ENCODE measurements around the gene LSR. TPM values are rescaled to one million over a fixed set of nuclear protein-coding genes. Genes with fewer than 3 reads are reported as not detected.
A peak's percentile ranks its signal among the peaks of the same experiment; 100 is the strongest.

The LSR gene
- polyA plus RNA-seq, 3 donors: 0.08 to 0.17 TPM; not detected in 1

- H3K4me2 ChIP-seq (replicated peaks; ENCODE audit: extremely low read depth, low read length, poor library complexity, severe bottlenecking): no peak overlapping the region
- no peaks in the 10 kb centered on the region for H4K20me1 ChIP-seq (ENCODE audit: insufficient read depth, low read length)
- TF ChIP-seq CTCF (IDR thresholded peaks at IDR 0.05): no peak
- 96% methylated on average over 5 of the region's 7 CpGs for WGBS (ENCODE audit: insufficient coverage)
- Mint-ChIP-seq H3K36me3 (no peaks in the 10 kb centered on the region), H3K9me3 (peaks cover 3 to 12% (median 4%) of the 10 kb centered on the region in 7 donors), H3K27ac (peak overlapping the region in 1 of 7 donors; percentile 66), H3K4me1 (peaks cover 25% of the 10 kb centered on the region), H3K27me3 (ENCODE audit: low read depth in 3 of 3) (peaks cover 2 to 6% (median 3%) of the 10 kb centered on the region in 3 donors), H3K4me3 (no peak overlapping the region)
- H3K9me3 ChIP-seq (replicated peaks in 1 of 2; ENCODE audit: control insufficient read depth in 1 of 2, insufficient read depth in 1 of 2, low read length in 2 of 2): peaks cover 0 to 4% of the 10 kb centered on the region in 2 donors
- no peaks in the 10 kb centered on the region for H3K27me3 ChIP-seq (ENCODE audit: control insufficient read depth in 2 of 2, insufficient read depth in 2 of 2, low read length in 2 of 2)
- no peaks in the 10 kb centered on the region for H3K79me2 ChIP-seq (ENCODE audit: insufficient read depth, low read length)
- no peak overlapping the region for H3K4me3 ChIP-seq (replicated peaks in 1 of 3; ENCODE audit: low read depth in 2 of 3, low read length in 3 of 3)
- DNase-seq: no peak
- intact Hi-C loops (cut with micrococcal nuclease): loop anchor here in 1 of 2 donors (5.0 kb wide), 1 partner anchor 45 kb away; the partner anchor contains the start of gene USF2
- no peaks in the 10 kb centered on the region for H3K36me3 ChIP-seq (replicated peaks in 1 of 2; ENCODE audit: control insufficient read depth in 1 of 2, insufficient read depth in 2 of 2, low read length in 2 of 2)
- peak overlapping the region; percentile 9 for H2AFZ ChIP-seq (ENCODE audit: insufficient read depth, low read depth, low read length, poor library complexity, severe bottlenecking)
- no peak overlapping the region for H3K9ac ChIP-seq (ENCODE audit: insufficient read depth, low read length, poor library complexity, severe bottlenecking)
- peaks cover 21 to 28% of the 10 kb centered on the region in 2 donors for H3K4me1 ChIP-seq (ENCODE audit: control insufficient read depth in 1 of 2, insufficient read depth in 2 of 2, low read length in 2 of 2)
- no peak overlapping the region for H3K27ac ChIP-seq (ENCODE audit: low read depth in 1 of 2, low read length in 2 of 2)
These were observed 26.3 kb upstream of the LSR start for GRCh38 chr19:35222373-35223015.

- no peak overlapping the region for H3K9ac ChIP-seq (ENCODE audit: insufficient read depth, low read length, poor library complexity, severe bottlenecking)
- intact Hi-C loops (cut with micrococcal nuclease): loop anchor here in 1 of 2 donors (5.0 kb wide), 1 partner anchor 44 kb away; the partner anchor contains the start of gene USF2
- H3K4me1 ChIP-seq (ENCODE audit: control insufficient read depth in 1 of 2, insufficient read depth in 2 of 2, low read length in 2 of 2): peaks cover 14 to 21% of the 10 kb centered on the region in 2 donors
- no peak overlapping the region for H3K4me3 Mint-ChIP-seq
- no peaks in the 10 kb centered on the region for H4K20me1 ChIP-seq (ENCODE audit: insufficient read depth, low read length)
- H3K27ac Mint-ChIP-seq: peak overlapping the region in 1 of 7 donors; percentile 61
- H3K27me3 ChIP-seq (ENCODE audit: control insufficient read depth in 2 of 2, insufficient read depth in 2 of 2, low read length in 2 of 2): no peaks in the 10 kb centered on the region
- peaks cover 2 to 6% (median 3%) of the 10 kb centered on the region in 3 donors for H3K27me3 Mint-ChIP-seq (ENCODE audit: low read depth in 3 of 3)
- no peaks in the 10 kb centered on the region for H3K36me3 Mint-ChIP-seq
- no peak for TF ChIP-seq CTCF (IDR thresholded peaks at IDR 0.05)
- no peaks in the 10 kb centered on the region for H3K36me3 ChIP-seq (replicated peaks in 1 of 2; ENCODE audit: control insufficient read depth in 1 of 2, insufficient read depth in 2 of 2, low read length in 2 of 2)
- peak in 2 of 3 donors; percentile 26 to 40 for DNase-seq
- peaks cover 3 to 9% (median 4%) of the 10 kb centered on the region in 7 donors for H3K9me3 Mint-ChIP-seq
- H3K4me2 ChIP-seq (replicated peaks; ENCODE audit: extremely low read depth, low read length, poor library complexity, severe bottlenecking): no peak overlapping the region
- H3K9me3 ChIP-seq (replicated peaks in 1 of 2; ENCODE audit: control insufficient read depth in 1 of 2, insufficient read depth in 1 of 2, low read length in 2 of 2): peaks cover 0 to 4% of the 10 kb centered on the region in 2 donors
- H3K79me2 ChIP-seq (ENCODE audit: insufficient read depth, low read length): no peaks in the 10 kb centered on the region
- peaks cover 22% of the 10 kb centered on the region for H3K4me1 Mint-ChIP-seq
- WGBS (ENCODE audit: insufficient coverage): 74% methylated on average over 4 of the region's 6 CpGs
- H3K27ac ChIP-seq (ENCODE audit: low read depth in 1 of 2, low read length in 2 of 2): no peak overlapping the region
- H3K4me3 ChIP-seq (replicated peaks in 1 of 3; ENCODE audit: low read depth in 2 of 3, low read length in 3 of 3): no peak overlapping the region
- peak overlapping the region; percentile 9 for H2AFZ ChIP-seq (ENCODE audit: insufficient read depth, low read depth, low read length, poor library complexity, severe bottlenecking)
These were observed 25.6 kb upstream of the LSR start for GRCh38 chr19:35223084-35223790.

All from CD14-positive monocyte (primary cell).